HG03469 (cell line): ENCODE results near the gene SERHL2.
"Not testable (repeated sequence)": the region's sequence is repeated elsewhere in the genome, so short reads cannot be mapped to it uniquely, and the experiment has no call there.

ENCODE experiments used
- ATAC-seq: cut with Tn5 transposase; IDR thresholded peaks from one replicate; pipeline ENCODE4 v1.9.1; 2021; ENCODE audit warnings: mild to moderate bottlenecking, moderate library complexity, moderate number of reproducible peaks; ENCODE audit not compliant: unreplicated experiment

Gene SERHL2

GRCh38 chr22:42535082-42535731, 18.5 kb upstream of the SERHL2 start:
- not testable (repeated sequence) for ATAC-seq

GRCh38 chr22:42536166-42536565, 17.6 kb upstream of the SERHL2 start:
- ATAC-seq = no peak

- ATAC-seq = not testable (repeated sequence)
These were observed 17.1 kb upstream of the SERHL2 start for GRCh38 chr22:42536634-42537033.

- not testable (repeated sequence) for ATAC-seq
These were observed 16.4 kb upstream of the SERHL2 start for GRCh38 chr22:42537199-42537831.

GRCh38 chr22:42539236-42539771, 14.5 kb upstream of the SERHL2 start:
- ATAC-seq = not testable (repeated sequence)

- no peak for ATAC-seq
These were observed 9.1 kb upstream of the SERHL2 start for GRCh38 chr22:42544686-42545085.

- ATAC-seq = no peak
These were observed 6.2 kb upstream of the SERHL2 start for GRCh38 chr22:42547562-42547961.

GRCh38 chr22:42548126-42548525, 5.6 kb upstream of the SERHL2 start:
- not testable (repeated sequence) for ATAC-seq

GRCh38 chr22:42548597-42549330, 5.0 kb upstream of the SERHL2 start:
- no peak for ATAC-seq

- ATAC-seq = no peak
These were observed 4.3 kb upstream of the SERHL2 start for GRCh38 chr22:42549331-42550060.

- not testable (repeated sequence) for ATAC-seq
These were observed 1.5 kb upstream of the SERHL2 start for GRCh38 chr22:42552294-42552647.

GRCh38 chr22:42560381-42560780, 6.6 kb downstream of the SERHL2 start:
- no peak for ATAC-seq

- ATAC-seq = no peak
These were observed 7.0 kb downstream of the SERHL2 start for GRCh38 chr22:42560781-42561180.

GRCh38 chr22:42561856-42562255, 8.1 kb downstream of the SERHL2 start:
- no peak for ATAC-seq

- no peak for ATAC-seq
These were observed 8.5 kb downstream of the SERHL2 start for GRCh38 chr22:42562279-42562678.

- no peak for ATAC-seq
These were observed 8.9 kb downstream of the SERHL2 start for GRCh38 chr22:42562684-42563083.

GRCh38 chr22:42563943-42564342, 10.2 kb downstream of the SERHL2 start:
- not testable (repeated sequence) for ATAC-seq

GRCh38 chr22:42564699-42565098, 10.9 kb downstream of the SERHL2 start:
- no peak for ATAC-seq

GRCh38 chr22:42565956-42566355, 12.2 kb downstream of the SERHL2 start:
- ATAC-seq = no peak

GRCh38 chr22:42567950-42568349, 14.2 kb downstream of the SERHL2 start:
- not testable (repeated sequence) for ATAC-seq

GRCh38 chr22:42570580-42570979, 16.8 kb downstream of the SERHL2 start:
- not testable (repeated sequence) for ATAC-seq
